Middle frontal gyrus (tissue), 1 donor: ENCODE results near the gene MEDAG.

Experiments
- DNase-seq: peaks from one replicate; pipeline ENCODE4 v3.0.0-alpha.2; 2015; ENCODE audit warnings: low spot score; ENCODE audit errors: extremely low spot score

Gene MEDAG

GRCh38 chr13:30872685-30873461 is 33.2 kb upstream of the MEDAG start:
- DNase-seq = peak; percentile 38

DNA sequence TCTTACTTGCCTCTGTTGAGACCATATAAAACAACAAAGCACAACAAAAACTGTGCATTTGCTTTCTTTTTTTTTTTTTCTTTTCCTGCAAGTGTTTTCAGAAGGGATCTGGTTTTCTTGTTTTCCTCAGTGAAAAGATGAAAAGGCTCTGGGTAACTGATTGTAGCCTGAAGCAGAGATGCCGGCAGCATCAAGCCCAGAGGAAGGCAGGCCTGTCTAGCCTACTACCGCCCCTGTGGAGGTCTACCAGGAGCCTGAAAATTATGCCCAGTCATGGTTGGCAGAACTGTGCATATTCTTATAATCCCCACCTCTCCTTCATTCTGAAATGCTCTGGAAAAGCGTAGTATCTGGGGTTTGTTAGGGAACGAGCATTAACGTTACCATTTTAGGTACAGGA is 32.6 kb upstream of the MEDAG start:
- DNase-seq = no peak

GRCh38 chr13:30874111-30874510 is 32.0 kb upstream of the MEDAG start:
- no peak for DNase-seq

GRCh38 chr13:30874561-30874960 is 31.5 kb upstream of the MEDAG start:
- no peak for DNase-seq

GRCh38 chr13:30877335-30877734 is 28.7 kb upstream of the MEDAG start:
- no peak for DNase-seq

DNA sequence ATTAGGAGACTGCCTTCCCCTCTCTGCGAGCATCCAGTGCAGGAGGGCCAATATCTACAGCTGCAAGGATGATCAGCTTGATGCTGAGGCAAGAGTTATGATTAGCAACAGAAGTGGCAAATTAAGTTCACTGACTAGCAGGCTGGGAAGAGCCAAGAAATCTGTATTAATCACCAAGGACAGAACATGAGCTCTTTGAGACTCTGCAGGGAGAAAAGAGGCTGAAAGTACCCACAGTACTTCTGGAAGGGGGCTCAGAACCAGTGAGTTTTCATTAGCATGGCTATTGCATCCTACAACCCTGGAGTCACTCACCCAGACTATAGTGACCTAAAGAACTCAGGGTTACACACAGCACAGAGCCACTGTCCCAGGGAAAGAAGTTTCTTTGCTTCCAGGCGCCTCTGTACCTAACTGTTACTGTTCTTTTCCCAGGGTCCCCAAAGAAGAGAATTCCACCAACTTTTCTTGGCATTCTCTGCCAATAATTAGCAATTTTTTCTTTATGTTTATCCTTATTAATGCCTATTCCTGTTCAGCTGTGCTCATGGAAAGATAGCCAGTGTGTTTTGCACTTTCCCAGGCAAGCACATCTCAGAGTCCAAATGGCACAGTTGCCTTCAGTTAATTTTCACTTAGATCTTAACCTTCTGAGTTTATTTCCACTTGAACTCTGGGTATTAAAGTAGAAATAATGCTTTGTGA is 25.8 kb upstream of the MEDAG start:
- no peak for DNase-seq

GRCh38 chr13:30880856-30881155 is 25.3 kb upstream of the MEDAG start:
- DNase-seq = no peak

GRCh38 chr13:30881191-30881651 is 24.9 kb upstream of the MEDAG start:
- no peak for DNase-seq

DNA sequence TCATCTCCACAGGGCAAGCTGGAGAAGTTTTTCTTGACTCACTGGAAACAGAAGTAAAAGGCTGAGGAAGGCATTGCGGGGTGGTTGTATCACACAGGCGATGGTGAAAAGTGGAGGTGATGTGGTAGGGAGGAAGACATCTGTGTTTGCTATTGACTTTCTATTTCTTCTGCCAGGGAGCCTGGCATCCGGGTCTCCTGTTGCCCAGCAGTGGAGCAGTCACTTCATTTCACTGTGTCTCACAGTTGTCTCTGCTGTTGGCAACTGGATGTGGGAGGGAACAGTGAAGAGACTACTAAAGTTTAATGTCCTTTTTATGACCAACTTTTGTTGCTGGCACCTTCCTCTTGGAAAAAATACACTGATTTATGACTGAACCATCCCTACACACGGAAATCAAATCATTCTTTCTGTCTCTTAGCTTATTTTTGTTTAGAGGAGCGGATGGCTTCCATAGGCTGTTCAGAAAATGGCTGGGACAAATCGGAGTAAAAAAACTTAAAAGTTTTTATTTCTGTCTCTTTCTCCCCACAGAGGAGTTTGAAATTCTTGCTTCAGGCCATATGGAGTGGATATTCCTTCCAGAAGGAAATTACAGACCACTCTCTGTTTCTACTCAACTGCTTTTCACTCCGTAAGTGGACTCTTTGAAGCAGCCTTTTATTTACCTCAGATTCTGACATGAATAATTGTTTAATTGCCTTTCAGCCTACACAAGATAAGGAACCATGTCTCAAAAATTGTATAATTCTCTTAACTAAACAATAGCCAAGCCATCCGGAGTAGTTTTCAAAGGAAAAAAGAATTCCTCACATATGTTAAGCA is 23.8 kb upstream of the MEDAG start:
- no peak for DNase-seq

DNA sequence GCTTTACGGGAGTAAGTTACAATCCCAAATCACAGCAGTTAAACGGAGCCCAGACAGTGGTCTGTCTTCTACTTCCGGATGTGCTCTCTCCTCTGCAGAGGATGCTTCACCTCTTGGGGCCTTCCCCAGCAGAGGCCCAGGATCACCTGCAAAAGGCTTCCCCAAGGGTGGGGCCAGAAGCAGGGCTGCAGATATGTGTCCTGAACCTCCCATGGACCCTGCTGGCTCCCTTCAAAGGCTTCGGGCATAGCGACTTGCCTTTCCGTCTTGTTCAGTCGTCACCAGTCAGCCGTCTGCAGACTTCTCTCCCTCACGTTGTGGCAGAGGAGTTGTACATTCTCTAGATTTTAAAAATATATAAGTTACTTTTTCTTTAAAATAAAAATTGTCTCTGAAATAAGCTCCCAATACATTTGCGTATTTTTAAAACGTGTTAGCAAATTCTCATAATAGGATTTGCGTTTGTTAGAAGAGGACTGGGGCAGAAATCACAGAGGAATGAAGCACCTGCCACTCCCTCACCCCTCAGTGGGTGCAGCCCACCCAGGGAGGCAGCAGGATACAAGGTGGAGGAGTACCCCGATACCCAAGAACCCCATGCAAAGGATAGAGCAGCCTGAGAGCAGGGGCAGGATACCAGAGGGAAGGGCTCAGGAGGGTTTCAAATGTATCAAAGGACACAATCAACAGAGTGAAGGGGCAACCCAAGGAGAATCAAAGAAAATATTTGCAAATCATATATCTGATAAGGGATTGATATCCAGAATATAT is 22.9 kb upstream of the MEDAG start:
- DNase-seq = no peak

GRCh38 chr13:30884543-30884942 is 21.5 kb upstream of the MEDAG start:
- DNase-seq = no peak

DNA sequence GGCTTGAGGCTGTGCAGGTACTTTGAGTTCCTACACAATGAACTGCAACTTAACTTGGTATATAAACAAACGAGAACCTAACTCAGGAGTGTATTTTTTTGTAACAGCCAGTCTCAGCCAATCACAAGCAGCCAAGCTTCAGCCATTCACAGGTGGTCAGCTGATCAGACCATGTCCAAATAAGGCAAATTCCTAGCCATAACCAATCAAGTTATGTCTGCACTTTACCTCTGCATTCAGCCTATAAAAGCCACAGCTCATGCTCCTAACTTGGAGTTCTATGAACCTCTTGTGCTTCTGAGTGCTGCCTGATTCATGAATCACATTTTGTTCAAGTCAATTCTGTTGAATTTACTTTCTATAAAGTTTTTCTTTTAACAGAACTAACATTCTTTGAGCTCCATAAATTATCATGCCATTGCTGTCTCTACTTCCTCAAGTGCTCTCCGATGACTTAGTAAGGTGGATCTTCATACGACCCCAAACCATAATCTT is 16.8 kb upstream of the MEDAG start:
- no peak for DNase-seq

DNA sequence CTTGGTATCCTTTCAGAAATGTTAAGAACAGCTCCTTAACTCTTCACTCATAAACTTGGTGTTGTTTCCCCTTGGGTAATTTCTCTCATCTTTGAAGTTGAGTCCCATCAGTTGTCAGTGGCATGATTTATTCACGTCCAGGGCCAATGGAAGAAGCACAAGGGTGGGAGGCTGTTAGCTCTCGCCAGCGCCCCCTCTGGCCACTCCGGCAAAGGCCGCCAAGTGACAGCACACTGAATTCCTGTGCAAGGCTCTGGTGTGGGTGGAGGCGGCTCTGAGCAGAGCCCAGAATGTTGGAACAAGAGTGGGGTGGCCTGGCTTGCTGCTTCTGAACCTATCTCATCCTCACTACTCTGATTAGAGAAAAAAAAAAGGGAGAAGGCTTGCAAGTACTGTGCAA is 13.1 kb upstream of the MEDAG start:
- no peak for DNase-seq

DNA sequence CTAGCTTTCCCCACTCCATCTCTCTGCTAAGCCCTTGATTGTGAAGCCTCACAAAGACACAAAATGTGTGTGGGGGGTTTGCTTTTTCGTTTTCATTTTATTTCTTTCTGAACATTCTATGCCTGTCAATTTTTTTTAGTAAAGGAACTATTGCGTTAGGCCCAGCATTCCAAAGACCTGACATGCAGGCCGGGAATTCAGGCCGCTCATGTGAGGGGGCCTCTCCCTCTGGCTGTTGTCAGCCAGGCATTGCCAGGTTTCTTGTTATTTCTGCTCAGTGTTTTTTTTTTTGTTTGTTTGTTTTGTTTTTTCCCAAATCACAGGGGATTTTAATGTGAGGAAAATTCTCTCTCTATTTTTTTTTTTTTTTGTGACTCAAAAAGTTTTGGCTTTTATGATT is 10.3 kb upstream of the MEDAG start:
- DNase-seq = no peak

- DNase-seq = no peak
Measured at GRCh38 chr13:30898070-30898469, 8.0 kb upstream of the MEDAG start.

- no peak for DNase-seq
Measured at GRCh38 chr13:30898678-30899241, 7.3 kb upstream of the MEDAG start.

- no peak for DNase-seq
Measured at GRCh38 chr13:30900436-30900835, 5.6 kb upstream of the MEDAG start.

DNA sequence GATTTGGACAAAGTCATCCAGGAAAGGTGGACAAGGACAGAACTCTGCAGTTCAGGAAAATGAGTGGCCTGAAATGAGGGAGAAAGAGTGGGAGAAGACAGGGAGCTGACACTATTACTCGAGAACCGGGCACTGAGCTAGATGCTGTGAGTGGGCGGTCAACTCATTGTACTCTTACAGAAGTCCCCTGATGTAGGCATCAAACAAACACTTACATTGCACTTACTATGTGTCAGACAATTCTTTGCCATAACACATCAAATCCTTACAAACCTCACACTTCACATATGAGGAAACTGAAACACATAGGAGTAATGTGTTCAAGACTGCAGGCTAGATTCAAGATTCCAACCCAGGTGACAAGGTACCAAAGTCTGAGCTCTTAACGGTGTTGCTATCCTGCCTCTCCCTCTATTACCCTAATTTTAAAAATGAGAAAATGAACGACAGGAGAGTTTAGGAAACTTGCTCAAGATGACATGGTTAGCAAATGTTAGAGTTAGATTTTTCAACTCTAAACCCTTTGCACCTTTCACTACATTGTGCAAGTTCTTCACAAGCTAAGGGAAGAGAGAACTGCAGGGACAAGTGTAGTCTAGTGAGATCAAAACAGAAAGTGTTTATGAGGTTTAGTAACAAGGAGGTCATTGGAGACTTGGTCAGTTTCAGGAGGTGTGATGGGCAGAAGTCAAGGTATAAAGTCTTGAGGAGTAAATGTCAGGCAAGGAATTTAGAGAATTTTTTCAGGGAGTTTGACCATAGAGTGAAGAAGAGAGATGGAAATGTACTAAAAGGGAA is 4.9 kb upstream of the MEDAG start:
- no peak for DNase-seq

GRCh38 chr13:30904043-30904442 is 2.0 kb upstream of the MEDAG start:
- no peak for DNase-seq

GRCh38 chr13:30906411-30907051 is 460 bp downstream of the MEDAG start:
- DNase-seq = no peak
